ENCODE measurements around the gene SOX8. TPM values are rescaled to one million over a fixed set of nuclear protein-coding genes. Genes with fewer than 3 reads are reported as not detected.

SOX8 gene
- polyA plus RNA-seq, 3 donors, result not detected

GRCh38 chr16:991773-992172 is 10.2 kb downstream of the SOX8 start:
- H3K4me3 Mint-ChIP-seq, result no peak overlapping the region
- Histone ChIP-seq H3K27me3 (ENCODE audit: control insufficient read depth in 2 of 2, insufficient read depth in 2 of 2, low read length in 2 of 2) (peaks cover 0 to 2% of the 10 kb centered on the region in 2 donors), H3K4me1 (ENCODE audit: control insufficient read depth in 1 of 2, insufficient read depth in 2 of 2, low read length in 2 of 2) (no peaks in the 10 kb centered on the region), H3K79me2 (ENCODE audit: insufficient read depth, low read length) (no peaks in the 10 kb centered on the region), H2AFZ (ENCODE audit: insufficient read depth, low read depth, low read length, poor library complexity, severe bottlenecking) (no peak overlapping the region), H3K4me3 (replicated peaks in 1 of 3; ENCODE audit: low read depth in 2 of 3, low read length in 3 of 3) (no peak overlapping the region), H3K9ac (ENCODE audit: insufficient read depth, low read length, poor library complexity, severe bottlenecking) (no peak overlapping the region), H3K36me3 (replicated peaks in 1 of 2; ENCODE audit: control insufficient read depth in 1 of 2, insufficient read depth in 2 of 2, low read length in 2 of 2) (no peaks in the 10 kb centered on the region), H4K20me1 (ENCODE audit: insufficient read depth, low read length) (no peaks in the 10 kb centered on the region), H3K27ac (ENCODE audit: low read depth in 1 of 2, low read length in 2 of 2) (no peak overlapping the region), H3K4me2 (replicated peaks; ENCODE audit: extremely low read depth, low read length, poor library complexity, severe bottlenecking) (no peak overlapping the region), H3K9me3 (replicated peaks in 1 of 2; ENCODE audit: control insufficient read depth in 1 of 2, insufficient read depth in 1 of 2, low read length in 2 of 2) (peaks cover 16 to 26% of the 10 kb centered on the region in 2 donors)
- H3K27me3 Mint-ChIP-seq (ENCODE audit: low read depth in 3 of 3), result peaks cover 9 to 31% (median 11%) of the 10 kb centered on the region in 3 donors
- H3K27ac Mint-ChIP-seq, result no peak overlapping the region
- H3K9me3 Mint-ChIP-seq, result peaks cover 19 to 33% (median 22%) of the 10 kb centered on the region in 7 donors
- no peaks in the 10 kb centered on the region for H3K36me3 Mint-ChIP-seq
- DNase-seq, result no peak
- intact Hi-C loops (cut with micrococcal nuclease), result no loop called here
- no peaks in the 10 kb centered on the region for H3K4me1 Mint-ChIP-seq
- 94% methylated on average over 6 of the region's 9 CpGs for WGBS (ENCODE audit: insufficient coverage)
- TF ChIP-seq CTCF (IDR thresholded peaks at IDR 0.05), result no peak

- Histone ChIP-seq H3K9me3 (replicated peaks in 1 of 2; ENCODE audit: control insufficient read depth in 1 of 2, insufficient read depth in 1 of 2, low read length in 2 of 2) (peaks cover 16 to 26% of the 10 kb centered on the region in 2 donors), H3K79me2 (ENCODE audit: insufficient read depth, low read length) (no peaks in the 10 kb centered on the region), H3K4me3 (replicated peaks in 1 of 3; ENCODE audit: low read depth in 2 of 3, low read length in 3 of 3) (no peak overlapping the region), H3K27ac (ENCODE audit: low read depth in 1 of 2, low read length in 2 of 2) (no peak overlapping the region), H3K36me3 (replicated peaks in 1 of 2; ENCODE audit: control insufficient read depth in 1 of 2, insufficient read depth in 2 of 2, low read length in 2 of 2) (no peaks in the 10 kb centered on the region), H3K4me2 (replicated peaks; ENCODE audit: extremely low read depth, low read length, poor library complexity, severe bottlenecking) (no peak overlapping the region), H4K20me1 (ENCODE audit: insufficient read depth, low read length) (no peaks in the 10 kb centered on the region), H3K9ac (ENCODE audit: insufficient read depth, low read length, poor library complexity, severe bottlenecking) (no peak overlapping the region), H2AFZ (ENCODE audit: insufficient read depth, low read depth, low read length, poor library complexity, severe bottlenecking) (no peak overlapping the region), H3K4me1 (ENCODE audit: control insufficient read depth in 1 of 2, insufficient read depth in 2 of 2, low read length in 2 of 2) (no peaks in the 10 kb centered on the region), H3K27me3 (ENCODE audit: control insufficient read depth in 2 of 2, insufficient read depth in 2 of 2, low read length in 2 of 2) (peaks cover 0 to 18% of the 10 kb centered on the region in 2 donors)
- Mint-ChIP-seq H3K4me1 (no peaks in the 10 kb centered on the region), H3K36me3 (no peaks in the 10 kb centered on the region), H3K27me3 (ENCODE audit: low read depth in 3 of 3) (peaks cover 23 to 46% (median 24%) of the 10 kb centered on the region in 3 donors), H3K27ac (no peak overlapping the region), H3K9me3 (peaks cover 20 to 37% (median 23%) of the 10 kb centered on the region in 7 donors), H3K4me3 (no peak overlapping the region)
- no peak for TF ChIP-seq CTCF (IDR thresholded peaks at IDR 0.05)
- no peak for DNase-seq
- WGBS (ENCODE audit: insufficient coverage), result 68% methylated on average over 3 of the region's 3 CpGs
- intact Hi-C loops (cut with micrococcal nuclease), result no loop called here
Measured at GRCh38 chr16:993731-994130, 12.2 kb downstream of the SOX8 start.
